ENCODE data around the gene TTC21A.

GRCh38 chr3:39128951-39129350 lies 21.5 kb downstream of the TTC21A start:
- no peak for TF ChIP-seq POLR2A (IDR thresholded peaks at IDR 0.05; ENCODE audit: low read depth, low read length)
- TF ChIP-seq TAF1 (IDR thresholded peaks at IDR 0.05; ENCODE audit: low read depth, low read length): no peak
- no peak for TF ChIP-seq POLR2AphosphoS5 (IDR thresholded peaks at IDR 0.05; ENCODE audit: low read depth, low read length)
- TF ChIP-seq POU2F2 (IDR thresholded peaks at IDR 0.05; ENCODE audit: low read depth, low read length): no peak
- TF ChIP-seq SPI1 (IDR thresholded peaks at IDR 0.05; ENCODE audit: low read depth, low read length): no peak

Data from GM12891 (cell line).